Neural cell (in vitro differentiated cells): Measurements from ENCODE around the gene INO80E.

ENCODE experiments used
- POLR2AphosphoS5 ChIP-seq: IDR thresholded peaks from 2 replicates; pipeline ENCODE4 v1.6.1; 2012
- TF ChIP-seq, protein P1 (sequence below): fragments of 450-650 bp; IDR thresholded peaks from 2 replicates; pipeline ENCODE4 v1.5.1; 2014; ENCODE audit warnings: antibody characterized with exemption, mild to moderate bottlenecking, moderate library complexity; ENCODE audit not compliant: poor library complexity, severe bottlenecking

DNA sequence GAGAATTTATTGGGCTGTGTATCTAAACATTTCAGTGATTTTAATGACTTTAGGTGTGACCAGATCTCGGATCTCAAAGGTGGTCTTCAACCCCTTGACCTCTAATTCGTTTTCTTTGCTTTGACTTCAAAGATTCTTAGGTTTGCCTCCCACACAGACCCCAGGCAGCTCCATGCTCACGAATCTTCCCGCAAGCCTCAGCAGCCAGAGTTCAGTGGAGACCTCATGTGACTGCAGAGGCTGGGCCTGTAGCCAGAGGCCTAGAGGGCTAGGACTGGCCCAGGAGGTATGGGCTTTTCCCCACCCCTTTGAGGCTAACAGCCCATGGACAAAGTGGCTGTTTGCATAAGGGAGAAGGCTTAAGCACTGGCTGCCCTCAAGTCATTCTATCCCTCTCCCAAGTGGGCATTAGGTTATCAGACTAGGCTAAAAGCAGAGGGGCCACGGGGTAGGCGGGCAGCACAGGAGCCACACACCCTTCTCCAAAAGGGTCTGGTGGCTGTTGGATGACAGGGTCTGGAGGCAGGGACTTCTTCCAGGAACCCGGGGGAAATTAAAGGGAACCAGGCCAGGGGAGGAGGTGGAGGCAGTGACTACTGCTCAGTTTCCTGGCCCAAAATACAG, 3.6 kb upstream of the INO80E start:
- TF ChIP-seq, protein P1, sequence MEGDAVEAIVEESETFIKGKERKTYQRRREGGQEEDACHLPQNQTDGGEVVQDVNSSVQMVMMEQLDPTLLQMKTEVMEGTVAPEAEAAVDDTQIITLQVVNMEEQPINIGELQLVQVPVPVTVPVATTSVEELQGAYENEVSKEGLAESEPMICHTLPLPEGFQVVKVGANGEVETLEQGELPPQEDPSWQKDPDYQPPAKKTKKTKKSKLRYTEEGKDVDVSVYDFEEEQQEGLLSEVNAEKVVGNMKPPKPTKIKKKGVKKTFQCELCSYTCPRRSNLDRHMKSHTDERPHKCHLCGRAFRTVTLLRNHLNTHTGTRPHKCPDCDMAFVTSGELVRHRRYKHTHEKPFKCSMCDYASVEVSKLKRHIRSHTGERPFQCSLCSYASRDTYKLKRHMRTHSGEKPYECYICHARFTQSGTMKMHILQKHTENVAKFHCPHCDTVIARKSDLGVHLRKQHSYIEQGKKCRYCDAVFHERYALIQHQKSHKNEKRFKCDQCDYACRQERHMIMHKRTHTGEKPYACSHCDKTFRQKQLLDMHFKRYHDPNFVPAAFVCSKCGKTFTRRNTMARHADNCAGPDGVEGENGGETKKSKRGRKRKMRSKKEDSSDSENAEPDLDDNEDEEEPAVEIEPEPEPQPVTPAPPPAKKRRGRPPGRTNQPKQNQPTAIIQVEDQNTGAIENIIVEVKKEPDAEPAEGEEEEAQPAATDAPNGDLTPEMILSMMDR = no peak
- no peak for TF ChIP-seq POLR2AphosphoS5
